ENCODE measurements around the gene FOXP3.

Gene FOXP3

DNA sequence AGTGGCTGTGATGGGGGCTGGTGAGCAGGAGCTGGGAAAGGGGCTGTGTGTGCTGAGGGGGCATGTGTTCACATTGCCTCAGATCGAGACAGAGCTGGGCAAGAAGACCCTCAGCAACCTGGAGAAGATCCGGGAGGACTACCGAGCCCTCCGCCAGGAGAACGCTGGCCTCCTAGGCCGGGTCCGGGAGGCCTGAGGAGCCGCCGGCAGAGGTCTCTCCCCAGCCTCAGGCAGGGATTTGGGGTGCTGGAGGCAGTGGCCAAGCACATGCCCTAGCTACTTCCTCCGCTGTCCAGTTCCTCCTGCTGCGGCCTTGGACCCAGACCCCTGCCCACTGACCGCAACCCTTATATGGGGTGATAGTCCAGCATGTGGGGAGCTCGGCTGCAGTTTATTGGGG is 14.4 kb downstream of the FOXP3 start:
- DNase-seq (ENCODE audit: low spot score) (no peak), FAIRE-seq (no peak)

DNA sequence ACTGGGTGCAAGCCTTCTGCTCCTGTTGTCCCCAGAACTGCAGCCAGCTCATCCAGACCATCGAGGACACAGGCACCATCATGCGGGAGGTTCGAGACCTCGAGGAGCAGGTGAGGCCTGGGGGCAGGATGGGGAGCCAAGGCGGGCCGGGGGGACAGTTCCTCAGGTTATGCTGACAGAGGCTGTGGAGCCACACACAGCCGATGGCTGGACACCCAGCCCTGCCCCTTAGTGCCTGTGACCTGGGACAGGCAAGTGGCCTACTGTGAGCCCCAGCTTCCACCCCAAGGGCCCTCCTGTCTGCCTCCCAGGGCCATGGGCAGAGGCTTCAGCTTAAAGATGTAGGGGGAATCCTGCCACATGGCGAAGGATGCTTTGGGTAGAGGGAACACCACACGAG is 14.9 kb downstream of the FOXP3 start:
- no peak for FAIRE-seq
- DNase-seq (ENCODE audit: low spot score), result no peak

DNA sequence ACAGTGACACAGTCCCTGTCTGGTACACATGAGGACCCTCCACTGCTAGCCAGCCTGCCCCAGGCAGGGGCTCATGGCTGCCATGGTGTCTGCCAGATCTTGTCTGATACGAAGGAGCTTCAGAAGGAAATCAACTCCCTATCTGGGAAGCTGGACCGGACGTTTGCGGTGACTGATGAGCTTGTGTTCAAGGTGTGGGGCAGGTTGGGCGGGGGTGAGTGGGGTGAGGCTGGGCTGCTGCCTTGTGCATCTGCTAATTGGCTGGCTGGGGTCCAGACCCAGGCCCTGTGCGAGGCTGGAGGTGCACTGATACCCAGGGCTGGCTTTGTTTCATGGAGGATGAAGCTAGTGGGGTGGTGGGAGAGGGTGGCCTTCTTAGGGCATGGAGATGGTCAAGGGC is 15.4 kb downstream of the FOXP3 start:
- DNase-seq (ENCODE audit: low spot score) (no peak), FAIRE-seq (no peak)

DNA sequence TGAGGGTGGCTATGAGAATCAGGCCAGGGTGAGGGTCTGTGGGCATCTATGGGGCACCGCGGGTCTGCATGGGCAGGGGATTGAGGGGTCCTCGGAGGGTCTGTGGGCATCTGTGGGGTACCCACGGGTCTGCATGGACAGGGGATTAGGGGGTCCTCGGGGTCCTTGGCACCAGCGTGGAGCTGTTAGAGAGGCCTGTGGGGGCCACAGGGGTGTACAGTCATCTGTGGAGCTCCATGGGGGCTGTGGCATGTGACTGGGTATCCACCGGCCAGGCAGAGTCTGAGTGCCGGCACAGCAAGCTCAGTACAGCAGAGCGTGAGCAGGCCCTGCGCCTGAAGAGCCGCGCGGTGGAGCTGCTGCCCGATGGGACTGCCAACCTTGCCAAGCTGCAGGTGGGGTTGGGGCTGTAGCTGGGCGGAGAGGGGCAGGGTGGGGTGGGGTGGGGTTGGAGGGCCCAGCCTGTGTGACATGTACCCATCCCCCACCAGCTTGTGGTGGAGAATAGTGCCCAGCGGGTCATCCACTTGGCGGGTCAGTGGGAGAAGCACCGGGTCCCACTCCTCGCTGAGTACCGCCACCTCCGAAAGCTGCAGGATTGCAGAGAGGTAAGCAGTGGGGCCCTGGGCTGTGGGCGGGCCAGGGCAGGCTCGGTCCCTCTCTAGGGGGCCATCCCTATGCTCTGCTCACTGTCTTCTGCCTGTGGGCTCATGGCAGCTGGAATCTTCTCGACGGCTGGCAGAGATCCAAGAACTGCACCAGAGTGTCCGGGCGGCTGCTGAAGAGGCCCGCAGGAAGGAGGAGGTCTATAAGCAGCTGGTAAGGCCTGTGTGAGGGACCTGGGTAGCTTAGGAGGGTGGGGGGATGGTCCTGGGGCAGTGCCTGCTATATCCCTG is 16.3 kb downstream of the FOXP3 start:
- DNase-seq (ENCODE audit: low spot score) (no peak), FAIRE-seq (no peak)

DNA sequence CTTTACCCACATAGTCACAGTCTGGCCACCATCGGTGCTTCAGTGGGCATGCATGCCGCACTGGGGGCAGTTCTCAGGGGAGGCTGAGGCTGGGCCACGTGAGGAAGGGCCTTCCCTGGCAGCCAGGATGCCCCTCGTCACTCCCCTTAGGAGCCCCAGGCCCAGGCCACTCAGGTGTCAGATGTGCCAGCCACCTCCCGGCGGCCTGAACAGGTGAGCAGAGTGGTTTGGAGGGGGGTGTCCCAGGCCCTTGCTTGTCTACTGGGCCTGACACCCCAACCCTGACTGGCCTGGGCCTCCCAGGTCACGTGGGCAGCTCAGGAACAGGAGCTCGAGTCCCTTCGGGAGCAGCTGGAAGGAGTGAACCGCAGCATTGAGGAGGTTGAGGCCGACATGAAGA is 17.2 kb downstream of the FOXP3 start:
- FAIRE-seq (no peak), DNase-seq (ENCODE audit: low spot score) (no peak)

DNA sequence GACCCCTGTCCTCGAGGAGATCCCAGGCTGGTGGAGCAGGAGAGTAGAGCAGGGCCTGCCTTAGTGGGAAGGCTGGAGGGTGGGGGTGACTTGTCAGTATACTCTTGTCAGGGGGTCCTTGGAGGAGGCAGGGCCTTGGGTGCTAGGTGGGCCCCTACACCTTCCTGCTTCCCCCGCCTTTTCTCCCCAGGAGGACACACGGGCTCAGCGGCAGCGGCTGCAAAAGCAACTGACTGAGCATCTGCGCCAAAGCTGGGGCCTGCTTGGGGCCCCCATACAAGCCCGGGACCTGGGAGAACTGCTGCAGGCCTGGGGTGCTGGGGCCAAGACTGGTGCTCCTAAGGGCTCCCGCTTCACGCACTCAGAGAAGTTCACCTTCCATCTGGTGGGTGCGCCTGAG is 18.0 kb downstream of the FOXP3 start:
- FAIRE-seq, result no peak

DNA sequence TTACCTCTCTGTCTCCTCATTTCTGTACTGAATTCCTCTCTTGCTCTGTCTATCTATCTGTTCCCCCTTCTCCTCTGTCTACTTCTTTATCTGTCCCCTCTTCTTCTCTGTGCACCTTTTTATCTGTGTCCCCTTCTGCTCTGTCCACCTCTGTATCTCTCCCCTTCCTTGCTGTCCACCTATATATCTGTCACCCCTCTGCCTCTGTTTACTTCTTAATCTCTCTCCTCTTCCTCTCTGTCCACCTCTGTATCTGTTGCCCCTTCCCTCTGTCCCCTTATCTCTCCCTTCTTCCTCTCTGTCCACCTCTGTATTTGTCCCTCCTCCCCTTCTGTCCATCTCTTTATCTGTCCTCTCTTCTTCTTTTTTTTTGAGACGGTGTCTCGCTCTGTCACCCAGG is 20.3 kb downstream of the FOXP3 start:
- no peak for DNase-seq (ENCODE audit: low spot score)
- FAIRE-seq, result no peak

More for the DNA sequence above, 18.0 kb downstream of the FOXP3 start:
- DNase-seq (ENCODE audit: low spot score), result no peak

DNA sequence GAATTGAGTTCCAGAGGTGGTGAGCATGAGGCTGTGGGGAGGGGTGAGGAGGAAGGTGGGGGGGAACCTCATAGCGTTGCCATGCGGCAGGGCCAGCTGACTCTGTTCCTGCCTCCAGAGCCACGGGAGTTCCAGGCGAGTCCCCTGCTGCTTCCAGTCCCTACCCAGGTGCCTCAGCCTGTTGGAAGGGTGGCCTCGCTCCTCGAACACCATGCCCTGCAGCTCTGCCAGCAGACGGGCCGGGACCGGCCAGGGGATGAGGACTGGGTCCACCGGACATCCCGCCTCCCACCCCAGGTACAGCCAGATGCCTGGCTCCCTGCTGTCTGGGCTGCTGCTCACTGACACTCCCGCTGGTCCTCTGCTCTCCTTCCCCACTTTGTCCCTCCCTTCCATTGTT is 21.3 kb downstream of the FOXP3 start:
- no peak for DNase-seq (ENCODE audit: low spot score)
- no peak for FAIRE-seq

DNA sequence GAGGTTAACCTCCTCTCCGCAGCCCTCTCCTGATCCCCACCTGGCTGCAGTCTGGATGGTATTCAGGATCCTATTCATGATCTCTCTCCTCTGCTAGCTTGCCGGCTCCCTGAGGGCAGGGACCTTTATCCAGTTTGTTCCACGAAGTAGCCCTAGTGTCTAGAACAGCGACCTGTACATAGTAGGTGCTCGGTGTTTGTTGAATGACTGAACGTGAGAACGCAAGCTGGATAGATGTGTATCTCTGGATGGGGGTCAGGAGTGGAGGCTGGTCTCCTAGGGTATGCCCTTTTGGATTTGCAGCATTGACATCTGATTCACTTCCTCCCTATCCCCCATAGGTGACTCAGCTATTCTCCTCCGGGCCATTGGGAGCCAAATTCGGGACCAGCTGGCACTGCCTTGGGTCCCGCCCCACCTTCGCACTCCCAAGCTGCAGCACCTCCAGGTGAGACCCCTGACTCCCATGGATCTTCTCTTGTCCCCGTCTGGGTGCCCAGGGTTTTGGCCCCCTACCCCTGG is 21.9 kb downstream of the FOXP3 start:
- FAIRE-seq (no peak), DNase-seq (ENCODE audit: low spot score) (no peak)

DNA sequence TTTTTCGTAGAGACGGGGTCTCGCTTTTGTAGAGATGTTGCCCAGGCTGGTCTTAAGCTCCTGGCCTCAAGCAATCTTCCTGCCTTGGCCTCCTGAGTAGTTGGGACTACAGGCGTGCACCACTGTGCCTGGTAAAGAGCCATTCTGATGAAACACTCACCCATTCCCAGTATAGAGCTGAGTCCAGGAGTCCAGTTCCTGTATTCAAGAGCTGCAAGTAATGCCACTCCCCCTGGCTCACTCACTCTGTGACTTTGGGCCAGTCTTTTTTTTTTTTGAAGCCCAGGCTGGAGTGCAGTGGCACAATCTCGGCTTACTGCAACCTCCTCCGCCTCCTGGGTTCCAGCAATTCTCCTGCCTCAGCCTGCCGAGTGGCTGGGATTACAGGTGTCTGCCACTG is 25.8 kb downstream of the FOXP3 start:
- FAIRE-seq (no peak), DNase-seq (ENCODE audit: low spot score) (no peak)

DNA sequence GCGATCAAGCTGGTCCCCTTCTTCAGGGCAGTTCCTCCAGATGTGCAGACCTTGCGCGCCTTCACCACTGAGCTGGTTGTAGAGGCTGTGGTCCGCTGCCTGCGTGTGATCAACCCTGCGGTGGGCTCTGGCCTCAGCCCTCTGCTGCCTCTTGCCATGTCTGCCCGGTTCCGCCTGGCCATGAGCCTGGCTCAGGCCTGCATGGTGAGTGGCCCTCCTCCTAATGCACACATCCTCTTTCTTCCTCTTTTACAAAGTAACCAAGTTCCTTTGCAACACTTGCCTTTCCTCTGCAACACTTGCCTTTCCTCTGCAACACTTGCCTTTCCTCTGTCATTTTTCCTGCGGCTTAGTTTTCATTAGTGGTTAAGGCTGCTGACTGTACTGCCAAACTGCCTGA is 27.4 kb downstream of the FOXP3 start:
- FAIRE-seq, result no peak

DNA sequence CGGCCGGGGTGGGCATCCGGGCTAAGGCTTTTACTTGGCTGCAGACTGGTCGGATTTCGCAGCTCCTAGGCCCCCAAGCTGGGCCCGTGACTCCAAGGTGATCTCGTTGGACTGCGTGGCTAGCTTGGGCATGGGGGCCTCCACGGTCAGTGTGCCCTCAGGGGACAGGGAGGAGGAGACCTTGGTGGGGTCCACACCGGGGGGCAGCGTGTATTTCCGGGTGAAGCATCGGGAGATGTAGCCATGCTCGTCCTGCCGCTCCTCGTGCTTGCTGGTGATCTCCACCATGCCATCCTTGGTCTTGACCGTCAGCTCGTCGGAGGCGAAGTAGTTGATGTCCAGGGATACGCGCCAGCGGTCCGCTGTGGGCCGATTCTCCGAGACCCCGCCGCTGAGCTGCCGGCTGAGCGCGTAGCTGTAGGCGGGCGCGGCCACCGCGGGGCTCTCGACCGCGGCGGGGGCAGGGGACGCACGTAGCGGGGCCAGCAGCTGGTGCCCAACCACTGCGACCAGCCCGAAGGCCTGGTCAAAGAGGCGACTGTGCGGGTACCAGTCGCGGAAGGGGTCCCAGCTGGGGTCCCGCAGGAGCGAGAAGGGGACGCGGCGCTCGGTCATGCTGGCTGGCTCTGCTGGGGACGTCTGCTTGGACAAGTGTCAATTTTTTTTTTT is 30.5 kb downstream of the FOXP3 start:
- DNase-seq (ENCODE audit: low spot score) (no peak), FAIRE-seq (no peak)

More for the DNA sequence above, 27.4 kb downstream of the FOXP3 start:
- no peak for DNase-seq (ENCODE audit: low spot score)

DNA sequence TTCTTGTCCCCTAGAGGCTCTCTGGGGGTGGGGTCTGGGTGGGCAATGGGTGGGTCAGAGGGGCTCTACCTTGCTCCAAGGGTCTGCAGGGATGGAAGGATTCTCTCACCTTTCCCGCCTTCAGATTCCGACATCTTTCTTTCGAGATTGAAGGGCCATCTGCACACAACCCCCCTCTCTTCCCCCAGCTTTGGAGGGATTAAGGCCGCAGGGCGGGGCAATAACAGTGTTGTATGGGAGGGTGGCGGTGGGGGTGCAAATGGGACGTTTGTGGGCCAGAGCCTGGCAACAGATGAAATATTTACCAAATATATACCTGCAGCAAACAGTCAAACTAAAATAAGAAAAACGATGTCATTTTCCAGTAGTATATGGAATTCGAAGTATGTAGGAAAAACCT is 31.3 kb downstream of the FOXP3 start, which contains the start of gene CACNA1F:
Gene CACNA1F (minus strand): TSS at position 165 of the 400 bp plus-strand sequence. CDS start 31 bp downstream, at position 134.
- FAIRE-seq, result no peak
- no peak for DNase-seq (ENCODE audit: low spot score)

DNA sequence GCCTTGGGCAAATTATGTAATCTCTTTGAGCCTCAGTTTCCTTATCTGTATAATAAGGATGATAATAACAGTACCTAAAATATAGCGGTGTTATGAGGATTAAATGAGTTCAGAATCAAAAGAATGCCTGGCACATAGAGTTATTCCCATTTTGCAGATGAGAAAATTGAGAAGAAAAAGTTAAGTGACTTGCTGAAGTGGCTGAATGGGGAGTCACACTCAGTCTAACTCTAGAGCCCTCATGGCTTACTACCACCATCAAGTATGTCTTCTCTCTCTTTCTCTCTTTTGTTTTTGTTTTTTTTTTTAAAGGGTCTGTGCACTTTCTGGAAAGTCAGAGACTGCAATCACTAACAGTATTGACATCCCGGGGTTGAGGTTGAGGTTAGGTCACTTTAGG is 32.0 kb downstream of the FOXP3 start:
- FAIRE-seq, result no peak
- DNase-seq (ENCODE audit: low spot score), result no peak

DNA sequence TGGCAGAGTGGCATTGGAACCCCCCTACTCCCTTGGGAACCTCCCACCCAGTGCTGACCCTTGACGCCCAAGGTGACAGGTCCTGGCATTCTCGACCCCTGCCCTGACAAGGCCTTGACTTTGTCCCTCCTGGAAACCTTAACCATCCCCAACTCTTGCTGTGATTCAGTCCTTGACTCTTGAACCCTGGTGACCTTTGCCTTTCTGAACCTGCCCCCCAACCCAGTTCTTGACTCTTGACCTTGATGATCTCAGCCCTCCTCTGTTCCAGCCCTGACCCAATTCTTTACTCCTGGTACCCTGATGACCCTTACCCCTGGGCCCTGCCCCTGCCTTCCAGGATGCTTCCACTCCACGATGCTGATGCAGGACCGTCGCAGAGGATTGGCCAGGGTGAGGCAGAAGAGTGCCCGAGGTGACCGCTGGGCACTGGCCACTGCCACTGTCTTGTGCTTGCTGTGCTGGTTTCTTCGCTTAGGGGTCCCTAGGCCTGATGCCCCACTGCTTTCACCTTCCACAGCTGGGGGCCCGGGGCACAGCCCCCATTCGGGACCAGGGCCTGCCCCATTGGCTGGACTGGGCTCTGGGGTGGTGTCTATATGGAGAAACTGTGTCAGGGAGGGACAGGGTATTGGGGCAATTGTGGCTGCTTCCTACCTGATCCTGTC is 33.0 kb downstream of the FOXP3 start:
- FAIRE-seq (no peak), DNase-seq (ENCODE audit: low spot score) (no peak)

DNA sequence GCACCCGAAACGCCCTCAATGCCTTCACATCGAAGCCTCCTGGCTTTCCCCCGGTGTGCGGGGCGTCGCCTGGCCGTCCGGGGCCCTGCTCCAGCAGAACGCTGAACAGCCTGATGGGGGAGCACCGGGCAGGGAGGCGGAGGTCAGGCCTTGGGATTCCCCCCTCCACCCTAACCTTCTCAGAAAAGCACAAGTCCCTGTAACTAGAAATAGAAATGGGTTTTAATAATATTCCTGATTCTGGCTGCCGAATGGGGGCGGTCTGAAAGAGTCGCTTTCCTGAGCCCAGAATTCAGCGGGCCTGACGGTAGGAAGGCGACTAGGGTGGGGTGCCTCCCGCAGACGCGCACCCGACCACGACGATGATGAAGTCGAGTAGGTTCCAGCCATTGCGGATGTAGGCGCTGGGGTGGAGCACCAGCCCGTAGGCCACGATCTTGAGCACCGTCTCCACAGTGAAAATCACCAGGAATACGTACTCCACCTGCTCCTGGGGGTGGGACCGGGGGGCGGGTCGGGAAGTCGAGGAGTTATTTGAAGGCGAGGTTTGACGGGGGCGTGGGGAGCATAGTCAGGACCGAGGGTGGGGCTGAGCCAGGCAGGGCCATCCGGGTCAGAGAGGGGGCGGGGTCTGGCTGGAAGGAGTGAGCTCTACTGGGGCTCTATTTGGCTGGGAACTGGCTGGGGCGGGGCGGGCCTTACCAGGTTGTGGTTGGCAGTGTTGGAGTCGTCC is 33.8 kb downstream of the FOXP3 start:
- no peak for DNase-seq (ENCODE audit: low spot score)
- no peak for FAIRE-seq

DNA sequence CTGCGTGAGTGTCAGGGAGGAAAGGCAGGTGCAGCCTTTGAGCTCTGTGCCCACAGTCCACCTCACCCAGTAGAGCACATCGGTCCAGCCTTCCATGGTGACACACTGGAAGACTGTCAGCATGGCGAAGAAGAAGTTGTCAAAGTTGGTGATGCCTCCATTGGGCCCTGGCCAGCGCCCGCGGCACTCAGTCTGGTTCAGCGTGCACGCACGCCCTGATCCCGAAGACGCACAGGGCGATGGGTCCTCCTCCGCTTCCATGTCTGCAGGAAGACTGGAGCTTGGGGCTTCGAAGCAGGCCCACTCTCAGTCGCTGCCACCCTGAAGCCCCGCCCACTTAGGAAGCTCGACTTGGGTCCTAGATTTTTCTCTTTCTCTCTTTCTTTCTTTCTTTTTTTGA is 36.3 kb downstream of the FOXP3 start:
- DNase-seq (ENCODE audit: low spot score) (no peak), FAIRE-seq (no peak)

DNA sequence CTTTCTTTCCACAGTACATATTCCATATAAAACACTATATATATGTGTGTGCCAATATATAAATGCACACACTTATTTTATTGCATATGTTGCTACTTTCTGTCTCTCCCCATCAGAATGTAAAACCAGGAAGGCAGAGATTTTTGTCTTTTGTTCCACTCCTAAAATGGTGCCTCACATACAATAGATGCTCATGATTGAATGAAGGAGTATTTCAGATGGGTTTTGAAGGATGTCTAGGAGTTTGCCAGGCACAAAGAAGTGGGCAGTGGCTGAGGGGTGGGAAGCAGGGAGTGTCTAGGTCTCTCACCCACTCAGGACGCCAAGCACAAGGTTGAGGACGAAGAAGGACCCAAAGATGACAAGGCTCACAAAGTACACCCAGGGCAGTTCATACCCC is 36.8 kb downstream of the FOXP3 start:
- DNase-seq (ENCODE audit: low spot score) (no peak), FAIRE-seq (no peak)

DNA sequence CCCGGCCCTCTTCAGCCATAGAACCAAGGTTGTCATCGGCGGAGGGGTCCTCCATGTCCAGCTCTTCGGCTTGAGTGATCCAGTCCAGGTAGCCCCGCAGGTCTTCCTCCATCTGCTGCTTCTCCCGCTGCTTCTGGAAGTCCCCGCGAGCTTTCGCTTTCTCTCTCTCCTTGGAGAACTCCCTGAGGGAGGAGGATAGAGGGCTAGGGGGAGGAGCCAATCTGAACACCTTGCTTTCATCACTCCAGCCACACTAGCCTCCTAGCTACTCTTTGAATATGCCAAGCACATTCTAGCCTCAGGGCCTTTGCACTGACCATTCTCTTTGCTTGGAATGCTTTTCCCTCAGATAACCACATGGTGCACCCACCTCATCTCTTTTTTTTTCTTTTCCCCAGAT is 37.6 kb downstream of the FOXP3 start:
- FAIRE-seq (no peak), DNase-seq (ENCODE audit: low spot score) (no peak)

DNA sequence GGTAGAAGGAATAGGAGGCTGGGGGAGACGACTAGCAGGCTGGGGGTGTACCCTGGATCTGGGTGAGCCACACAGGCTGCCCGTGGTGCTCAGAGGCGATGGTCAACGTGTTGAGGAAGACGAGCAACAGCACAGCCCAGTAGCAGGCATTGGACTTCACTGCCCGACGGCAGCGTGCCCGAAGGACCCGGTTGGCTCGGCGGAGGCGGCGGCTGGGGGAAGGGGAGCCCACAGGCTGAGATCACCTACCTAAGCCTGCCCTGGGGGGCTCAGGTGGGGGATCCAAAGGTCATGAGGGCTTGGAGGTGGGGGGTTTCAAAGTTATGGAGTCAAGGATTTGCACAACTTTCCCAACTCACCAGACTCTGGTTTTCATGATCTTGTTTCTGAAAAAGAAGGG is 38.7 kb downstream of the FOXP3 start:
- no peak for FAIRE-seq
- DNase-seq (ENCODE audit: low spot score), result no peak

DNA sequence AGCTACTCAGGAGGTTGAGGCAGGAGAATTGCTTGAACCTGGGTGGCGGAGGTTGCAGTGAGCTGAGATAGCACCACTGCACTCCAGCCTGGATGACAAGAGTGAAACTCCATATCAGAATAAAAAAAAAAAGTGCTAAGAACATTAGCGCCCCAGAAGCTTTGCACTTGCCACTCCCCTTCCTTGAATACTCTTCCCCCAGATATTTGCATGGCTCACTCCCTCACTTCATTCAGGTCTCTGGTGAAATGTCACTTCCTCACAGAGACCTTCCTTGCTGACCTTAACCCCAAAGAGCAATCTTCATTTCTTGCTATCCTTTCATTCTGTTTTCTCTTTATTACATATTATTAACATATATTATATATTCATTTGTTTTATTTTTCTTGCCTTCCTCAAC is 42.6 kb downstream of the FOXP3 start:
- FAIRE-seq (no peak), DNase-seq (ENCODE audit: low spot score) (no peak)

Measured in urothelium cell line (cell line).